ENCODE results near the gene SETD1B.
"Not testable (repeated sequence)": the region's sequence is repeated elsewhere in the genome, so short reads cannot be mapped to it uniquely, and the experiment has no call there.

Gene SETD1B

DNA sequence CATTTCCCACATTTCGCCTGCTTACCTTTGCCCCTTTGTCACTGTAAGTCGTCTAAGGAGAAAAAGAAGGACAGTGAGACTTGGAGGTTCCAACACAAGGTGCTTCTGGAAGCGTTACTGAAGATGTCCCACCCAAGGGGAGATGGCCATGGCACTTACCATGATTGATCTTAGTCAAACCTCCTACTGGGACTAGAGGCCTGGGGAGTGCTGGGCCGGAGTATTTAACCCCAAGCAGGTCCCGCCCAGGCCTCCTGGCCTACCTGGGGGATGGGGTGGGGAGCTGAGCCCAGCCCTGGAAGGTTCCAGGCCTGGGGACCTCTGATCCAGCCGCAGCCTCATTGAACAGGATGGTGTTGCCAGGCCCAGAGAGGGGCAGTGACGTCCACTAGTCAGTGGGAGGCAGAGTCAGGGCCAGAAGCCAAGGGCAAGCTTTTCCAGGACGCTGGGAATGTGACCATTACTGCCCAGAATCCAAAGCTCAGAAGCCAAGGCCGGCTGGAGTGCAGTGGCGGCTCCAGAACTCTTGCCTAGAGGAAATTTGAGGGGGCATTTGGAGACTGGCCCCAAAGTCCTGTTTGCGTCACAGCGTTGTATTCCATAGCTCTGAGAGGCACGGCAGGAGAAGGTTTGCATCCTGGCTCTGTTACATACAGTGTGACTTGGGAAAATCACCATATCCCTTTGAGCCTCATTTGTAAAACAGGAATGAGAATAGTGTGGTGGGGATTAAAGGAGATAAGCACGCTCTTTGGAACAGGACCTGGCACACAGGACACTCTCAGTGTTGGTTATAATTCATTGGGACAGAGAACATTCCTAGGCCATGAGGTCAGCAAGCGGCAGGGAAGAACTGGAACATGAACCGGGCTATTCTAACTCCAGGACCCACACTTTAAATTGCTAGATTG is 55.1 kb downstream of the SETD1B start, which contains the start of gene HPD:
Gene HPD, minus strand, starts transcription at position 198 of the 911 bp plus-strand sequence. Its CDS starts 36 bp downstream, at position 162.
- DNase-seq = no peak

DNA sequence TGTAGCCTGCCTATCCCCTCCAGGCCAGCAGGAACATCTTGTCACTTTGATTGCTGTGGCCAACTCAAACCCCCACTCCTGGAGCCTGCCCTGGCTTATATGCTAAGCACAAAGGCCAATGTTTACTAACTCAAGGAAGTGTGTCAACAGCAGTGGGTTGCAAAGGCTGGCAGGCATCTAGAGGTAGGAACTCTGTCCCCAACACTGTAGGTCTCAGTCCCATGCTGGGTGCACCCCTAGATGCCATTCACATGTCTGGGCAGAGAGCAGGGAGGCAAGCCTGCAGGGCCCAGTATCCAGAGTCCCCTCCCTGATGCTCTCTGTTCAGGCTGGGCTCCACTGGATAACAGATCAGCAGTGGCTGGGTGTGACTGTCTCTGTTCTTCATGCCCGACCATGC is 56.4 kb downstream of the SETD1B start:
- DNase-seq = no peak

DNA sequence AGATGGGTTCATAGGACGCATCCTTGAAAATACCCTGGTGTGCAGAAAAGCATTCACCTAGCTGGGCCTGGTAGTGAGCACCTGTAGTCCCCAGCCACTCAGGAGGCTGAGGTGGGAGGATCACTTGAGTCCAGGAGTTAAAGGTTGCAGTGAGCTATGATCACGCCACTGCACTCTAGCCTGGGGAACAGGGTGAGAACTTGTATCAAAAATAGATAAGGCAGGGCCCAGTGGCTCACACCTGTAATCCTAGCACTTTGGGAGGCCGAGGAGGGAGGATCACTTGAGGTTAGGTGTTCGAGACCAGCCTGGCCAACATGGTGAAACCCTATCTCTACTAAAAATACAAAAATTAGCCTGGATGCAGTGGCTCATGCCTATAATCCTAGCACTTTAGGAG is 56.9 kb downstream of the SETD1B start:
- not testable (repeated sequence) for DNase-seq

DNA sequence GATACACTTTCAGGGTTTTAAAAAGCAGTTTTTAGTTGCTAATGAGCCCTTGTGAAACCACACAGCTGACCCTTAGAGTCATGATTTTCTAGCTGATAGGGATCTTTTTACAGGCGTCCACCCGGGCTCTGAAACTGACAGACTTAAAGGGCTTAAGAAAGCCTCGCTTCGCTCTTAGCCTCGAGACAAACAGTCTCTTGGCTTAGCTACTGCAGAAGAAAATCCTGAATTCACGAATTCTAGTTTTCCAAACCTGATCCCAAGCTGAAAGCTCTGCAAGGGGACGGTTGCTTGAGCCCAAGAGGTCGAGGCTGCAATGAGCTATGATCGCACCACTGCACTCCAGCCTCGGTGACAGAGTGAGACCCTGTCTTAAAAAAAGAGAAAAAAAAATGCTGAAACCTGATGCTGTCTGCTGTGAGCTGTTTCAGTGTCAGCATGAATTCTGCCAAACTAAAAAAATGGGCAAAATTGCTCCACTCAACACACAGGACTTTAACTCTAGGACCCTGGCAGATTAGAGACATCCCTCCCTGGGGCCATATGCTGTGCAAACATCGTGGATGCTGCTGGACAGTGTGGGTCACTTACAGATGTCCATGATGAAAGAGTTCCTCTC is 57.9 kb downstream of the SETD1B start:
- no peak for DNase-seq

DNA sequence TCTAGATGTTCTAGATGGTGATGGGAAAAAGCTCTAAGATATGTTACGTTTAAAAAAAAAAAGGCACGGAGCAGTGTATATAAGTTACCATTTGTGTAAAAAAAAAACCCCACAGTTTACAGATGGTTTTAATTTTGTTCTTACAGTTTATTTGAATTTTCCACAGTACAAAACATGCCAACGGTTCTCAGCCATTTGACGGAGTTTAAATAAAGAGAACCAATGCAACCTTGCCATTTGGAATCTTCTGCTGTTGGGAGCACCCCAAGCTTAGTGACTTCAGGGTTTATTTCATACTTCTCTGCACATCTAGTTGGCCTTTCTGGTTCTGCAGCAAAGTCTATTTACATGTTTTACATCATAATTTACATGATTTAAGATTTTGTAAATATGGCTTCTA is 62.5 kb downstream of the SETD1B start:
- DNase-seq = no peak

DNA sequence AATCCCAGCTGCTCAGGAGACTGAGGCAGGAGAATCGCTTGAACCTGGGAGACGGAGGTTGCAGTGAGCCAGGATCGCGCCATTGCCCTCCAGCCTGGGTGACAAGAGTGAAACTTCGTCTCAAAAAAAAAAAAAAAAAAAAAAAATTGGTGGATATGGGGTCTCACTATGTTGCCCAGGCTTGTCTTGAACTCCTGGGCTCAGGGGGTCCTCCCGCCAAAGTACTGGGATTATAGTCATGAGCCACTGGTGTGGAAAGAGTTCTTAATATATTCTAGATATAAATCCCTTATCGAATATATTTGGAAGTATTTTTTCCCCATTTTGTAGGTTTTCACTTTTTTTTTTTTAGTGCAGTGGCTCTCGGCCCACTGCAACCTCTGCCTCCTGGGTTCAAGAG is 65.4 kb downstream of the SETD1B start:
- DNase-seq = not testable (repeated sequence)

DNA sequence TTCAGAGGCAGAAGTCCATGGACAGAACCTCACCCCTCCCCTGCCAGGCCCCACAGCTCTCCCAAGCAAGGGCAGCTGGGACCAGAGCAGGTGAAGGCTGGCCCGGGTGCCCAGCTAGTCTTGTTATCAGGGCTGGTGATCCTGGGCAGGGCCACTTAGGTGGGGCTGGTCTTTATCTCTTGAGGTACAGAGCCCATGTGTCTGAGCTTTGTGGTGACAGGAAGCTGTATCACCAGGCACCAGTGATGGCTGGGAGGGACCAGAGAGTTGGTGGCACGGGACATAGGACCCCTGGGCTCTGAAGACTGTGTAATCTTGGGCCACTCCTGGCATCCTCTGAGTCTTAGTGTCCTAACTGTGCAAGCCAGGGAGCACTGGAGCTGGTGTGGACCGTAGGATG is 67.7 kb downstream of the SETD1B start:
- no peak for DNase-seq

DNA sequence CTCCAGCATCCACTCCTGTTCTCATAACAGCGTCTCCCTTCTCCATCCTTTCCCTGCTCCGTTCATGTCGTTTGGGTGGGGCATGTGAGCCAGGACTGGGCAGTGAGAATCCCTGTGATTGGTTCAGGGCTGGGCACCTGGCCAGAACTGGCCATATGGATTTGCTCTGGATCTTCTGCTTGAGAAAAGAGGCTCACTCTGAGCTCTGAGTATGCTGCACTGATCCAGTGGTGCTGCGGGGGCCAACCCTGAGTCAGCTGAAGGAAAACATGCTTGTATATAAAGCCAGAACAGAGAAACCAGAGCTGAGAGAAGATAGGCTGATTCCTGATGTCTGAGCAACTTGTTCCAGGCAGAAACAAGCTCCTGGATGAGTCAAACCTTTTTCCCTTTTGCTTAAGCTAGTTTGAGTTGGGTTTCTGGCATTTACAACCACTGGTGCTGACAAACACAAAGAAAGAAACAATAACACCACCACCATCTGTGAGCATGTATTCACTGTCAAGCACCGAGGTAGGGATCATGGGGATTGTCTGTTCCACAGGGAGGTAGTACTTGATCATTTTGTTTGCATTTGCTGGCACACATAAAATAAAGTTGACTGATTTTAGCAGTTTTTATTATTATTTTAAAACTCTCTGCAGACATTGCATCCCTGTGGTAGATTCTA is 68.9 kb downstream of the SETD1B start:
- DNase-seq = no peak

DNA sequence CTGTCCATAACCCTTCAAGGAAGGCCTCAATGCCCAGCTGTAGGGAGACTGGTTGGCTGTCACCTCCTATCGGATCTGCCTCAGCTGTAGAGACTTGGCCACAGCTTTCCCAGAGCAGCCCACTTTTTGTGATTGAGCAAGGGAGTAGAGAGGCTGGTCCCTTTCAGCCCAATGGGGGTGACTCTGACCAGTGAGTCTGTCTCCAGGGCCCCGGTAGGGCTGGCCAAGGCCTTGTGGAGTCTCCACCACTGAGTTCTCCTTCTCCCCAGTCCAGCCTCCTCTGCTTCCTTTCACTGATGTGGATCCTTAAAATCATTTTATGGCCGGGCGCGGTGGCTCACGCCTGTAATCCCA is 69.4 kb downstream of the SETD1B start:
- no peak for DNase-seq

DNA sequence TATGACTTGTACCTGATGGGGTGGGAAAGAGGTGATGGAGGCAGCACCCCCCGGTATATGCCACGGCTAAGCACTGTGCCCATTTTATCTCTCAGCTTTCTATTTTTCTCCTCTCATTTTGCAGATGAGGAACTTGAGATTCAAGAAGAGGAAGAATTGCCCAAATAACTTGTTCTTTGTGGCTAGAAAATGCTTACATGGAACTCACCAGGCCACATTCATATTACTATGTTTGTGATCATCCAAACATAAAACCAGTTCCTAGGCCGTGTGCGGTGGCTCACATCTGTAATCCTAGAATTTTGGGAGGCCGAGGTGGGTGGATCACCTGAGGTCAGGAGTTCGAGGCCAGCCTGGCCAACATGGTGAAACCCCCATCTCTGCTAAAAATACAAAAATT is 70.3 kb downstream of the SETD1B start:
- DNase-seq = peak in 1 of 2 donors; percentile 54

DNA sequence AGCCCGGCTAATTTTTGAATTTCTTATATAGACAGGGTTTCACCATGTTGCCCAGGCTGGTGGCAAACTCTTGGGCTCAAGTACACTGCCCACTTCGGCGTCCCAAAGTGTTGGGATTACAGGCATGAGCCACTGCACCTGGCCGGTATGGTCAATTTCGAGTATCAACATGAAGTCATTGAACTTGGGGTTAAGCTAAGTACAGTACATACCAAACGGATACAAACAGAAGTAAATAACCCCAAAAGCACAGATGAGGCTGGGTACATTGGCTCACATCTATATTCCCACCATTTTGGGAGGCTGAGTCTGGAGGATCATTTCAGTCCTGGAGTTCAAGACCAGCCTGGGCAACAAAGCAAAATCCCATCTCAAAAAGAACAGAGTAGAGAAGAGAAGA is 71.8 kb downstream of the SETD1B start:
- DNase-seq = no peak

DNA sequence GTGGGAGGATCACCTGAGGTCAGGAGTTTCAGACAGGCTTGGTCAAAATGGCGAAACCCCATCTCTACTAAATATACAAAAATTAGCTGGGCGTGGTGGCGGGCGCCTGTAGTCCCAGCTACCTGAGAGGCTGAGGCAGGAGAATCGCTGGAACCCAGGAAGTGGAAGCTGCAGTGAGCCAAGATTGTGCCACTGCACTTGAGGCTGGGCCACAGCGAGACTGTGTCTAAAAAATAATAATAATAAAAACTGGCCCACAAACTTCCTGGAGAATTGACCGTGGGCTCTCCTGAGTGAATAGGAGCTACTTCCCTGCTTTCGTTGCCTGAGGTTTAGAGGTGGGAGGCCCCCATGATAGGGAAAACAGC is 72.3 kb downstream of the SETD1B start:
- not testable (repeated sequence) for DNase-seq
